ENCODE data around the gene ENOPH1.

- TF ChIP-seq CTCF (tag by site-specific recombination; IDR thresholded peaks at IDR 0.05) (no peak), ZNF654 (tag by site-specific recombination; IDR thresholded peaks at IDR 0.05; ENCODE audit: low read depth) (no peak), ZNF362 (tag by site-specific recombination; IDR thresholded peaks at IDR 0.05) (no peak), ZBTB8A (tag by site-specific recombination; IDR thresholded peaks at IDR 0.05) (no peak), ZNF792 (tag by site-specific recombination; IDR thresholded peaks at IDR 0.05) (no peak), ZBTB1 (tag by site-specific recombination; IDR thresholded peaks at IDR 0.05) (no peak), ZNF24 (tag by site-specific recombination; IDR thresholded peaks at IDR 0.05) (no peak)
These were observed 7.8 kb upstream of the ENOPH1 start for GRCh38 chr4:82422616-82423015.

Measured in HEK293 (cell line).